CD4-positive, alpha-beta T cell (primary cell): ENCODE data around the gene KCNC4. TPM values are rescaled to one million over a fixed set of nuclear protein-coding genes. Genes with fewer than 3 reads are reported as not detected.

Experiments used
- ATAC-seq: fragments of 200-7000 bp; cut with Tn5 transposase; one replicate; pipeline ENCODE4 v1.10.0; 2022; ENCODE audit warnings: mild to moderate bottlenecking; ENCODE audit not compliant: poor library complexity
- CTCF ChIA-PET: fragments of 350-600 bp; sonication (Branson Sonifier 250); formaldehyde crosslinking; loops from one replicate; lab custom pipeline; 2021; ENCODE audit warnings: antibody characterized with exemption, inconsistent platforms; lab: Charles Lee
- POLR2A ChIA-PET: fragments of 350-600 bp; sonication (Branson Sonifier 250); formaldehyde crosslinking; loops from one replicate; lab custom pipeline; 2021; ENCODE audit warnings: antibody characterized with exemption, inconsistent platforms; lab: Charles Lee
- DNase-seq, 14 experiments: peaks; one replicate each; pipeline ENCODE4 v3.0.0-alpha.2; 2013 to 2020; ENCODE audit warnings: mixed read lengths in 2 of 14
- H3K27ac ChIP-seq, 2 donors: one replicate each; pipeline versions ENCODE4 v1.5.1 to v1.7.0; 2013; ENCODE audit warnings: low read length in 2 of 2, low read depth in 1 of 2, mild to moderate bottlenecking in 1 of 2
- H3K27me3 ChIP-seq, 2 experiments: 1 replicate in 1 of 2; 2 replicates in 1 of 2; pipeline versions ENCODE4 v1.6.1 to v1.7.0; 2013; ENCODE audit warnings: low read length in 2 of 2, control low read depth in 1 of 2, mild to moderate bottlenecking in 1 of 2, moderate library complexity in 1 of 2; ENCODE audit not compliant: insufficient read depth in 2 of 2, control insufficient read depth in 1 of 2
- H3K36me3 ChIP-seq: one replicate; pipeline ENCODE4 v1.6.1; 2013; ENCODE audit warnings: low read length, control low read depth; ENCODE audit not compliant: insufficient read depth
- H3K4me1 ChIP-seq: one replicate; pipeline ENCODE4 v1.6.1; 2013; ENCODE audit warnings: low read length, control low read depth; ENCODE audit not compliant: insufficient read depth
- H3K4me3 ChIP-seq: one replicate; pipeline ENCODE4 v1.5.1; 2013; ENCODE audit warnings: mild to moderate bottlenecking, low read length, moderate library complexity
- H3K9me3 ChIP-seq, 2 experiments: 1 replicate in 1 of 2; 2 replicates in 1 of 2; pipeline versions ENCODE4 v1.6.1 to v1.7.0; 2013; ENCODE audit warnings: low read length in 2 of 2, mild to moderate bottlenecking in 2 of 2, control low read depth in 1 of 2, moderate library complexity in 1 of 2; ENCODE audit not compliant: control insufficient read depth in 1 of 2, insufficient read depth in 1 of 2
- H3K27ac Mint-ChIP-seq: one replicate; pipeline ENCODE4 v1.8.0; 2020; ENCODE audit warnings: mixed read lengths
- H3K27me3 Mint-ChIP-seq: one replicate; pipeline ENCODE4 v1.8.0; 2021; ENCODE audit warnings: mixed read lengths
- H3K36me3 Mint-ChIP-seq: one replicate; pipeline ENCODE4 v1.8.0; 2021; ENCODE audit warnings: low read depth, mixed read lengths
- H3K4me1 Mint-ChIP-seq: one replicate; pipeline ENCODE4 v1.8.0; 2021; ENCODE audit warnings: low read depth, mixed read lengths
- H3K4me3 Mint-ChIP-seq: one replicate; pipeline ENCODE4 v1.8.0; 2020; ENCODE audit warnings: mild to moderate bottlenecking, mixed read lengths
- H3K9me3 Mint-ChIP-seq: one replicate; pipeline ENCODE4 v1.8.0; 2020; ENCODE audit warnings: mixed read lengths
- CTCF ChIP-seq: fragments of 200-600 bp; IDR thresholded peaks from one replicate; pipeline ENCODE4 v1.8.0; 2022; ENCODE audit warnings: antibody characterized with exemption, mild to moderate bottlenecking
- intact Hi-C, 2 experiments: fragments of 100-400 bp; cut with DNase I in 1 of 2; cut with micrococcal nuclease in 1 of 2; formaldehyde crosslinking; loops; one replicate each; pipeline versions ENCODE4 v1.15.1 to v1.9.0; 2023 to 2025; cut with DNase I, micrococcal nuclease
- total RNA-seq, 174 experiments: library from RNA in 2 of 174; stranded (reverse) in 2 of 174; gene quantifications; one replicate each; pipeline ENCODE4 v1.2.3 and lab custom pipeline; 2021 to 2026

The KCNC4 gene
- total RNA-seq, 2 experiments from 2014 or later = 16.5 to 17.7 TPM

GRCh38 chr1:110190282-110190929, 19.7 kb upstream of the KCNC4 start:
- CTCF ChIA-PET = interaction anchor here (0.6 to 1.1 kb wide), 2 partner anchors 17 to 122 kb away, joined by 3 to 4 read pairs; no protein-coding TSS in a partner anchor
- H3K27ac ChIP-seq = no peak overlapping the region
- no peaks in the 10 kb centered on the region for H3K4me1 ChIP-seq
- Mint-ChIP-seq H3K9me3 (no peaks in the 10 kb centered on the region), H3K27ac (no peak overlapping the region), H3K4me3 (no peak overlapping the region), H3K36me3 (no peaks in the 10 kb centered on the region), H3K27me3 (peaks cover 10% of the 10 kb centered on the region), H3K4me1 (no peaks in the 10 kb centered on the region)
- POLR2A ChIA-PET = no interaction called here
- H3K9me3 ChIP-seq = no peaks in the 10 kb centered on the region
- H3K27me3 ChIP-seq = peaks cover 0 to 2% of the 10 kb centered on the region in 2 experiments
- no peak overlapping the region for H3K4me3 ChIP-seq
- H3K36me3 ChIP-seq = no peaks in the 10 kb centered on the region
- no peak for TF ChIP-seq CTCF
- intact Hi-C loops = no loop called here
- ATAC-seq (no peak), DNase-seq (no peak)

- ATAC-seq (no peak), DNase-seq (no peak)
- intact Hi-C loops = no loop called here
- no peak overlapping the region for H3K4me3 Mint-ChIP-seq
- no peaks in the 10 kb centered on the region for H3K36me3 ChIP-seq
- ChIA-PET CTCF (interaction anchor here (2.7 kb wide), 1 partner anchor 268 kb away, joined by 12 read pairs; no protein-coding TSS in a partner anchor), POLR2A (no interaction called here)
- no peak overlapping the region for H3K27ac ChIP-seq
- no peak overlapping the region for H3K27ac Mint-ChIP-seq
- no peak for TF ChIP-seq CTCF
- H3K9me3 Mint-ChIP-seq = no peaks in the 10 kb centered on the region
- no peaks in the 10 kb centered on the region for H3K27me3 ChIP-seq
- no peaks in the 10 kb centered on the region for H3K4me1 Mint-ChIP-seq
- H3K4me1 ChIP-seq = no peaks in the 10 kb centered on the region
- no peaks in the 10 kb centered on the region for H3K9me3 ChIP-seq
- H3K4me3 ChIP-seq = no peak overlapping the region
- no peaks in the 10 kb centered on the region for H3K36me3 Mint-ChIP-seq
- H3K27me3 Mint-ChIP-seq = peaks cover 10% of the 10 kb centered on the region
Measured at GRCh38 chr1:110192541-110192940, 17.6 kb upstream of the KCNC4 start.

- ATAC-seq (no peak), DNase-seq (no peak)
- Histone ChIP-seq H3K4me3 (no peak overlapping the region), H3K36me3 (no peaks in the 10 kb centered on the region), H3K27ac (no peak overlapping the region), H3K9me3 (no peaks in the 10 kb centered on the region), H3K27me3 (no peaks in the 10 kb centered on the region), H3K4me1 (no peaks in the 10 kb centered on the region)
- intact Hi-C loops = no loop called here
- TF ChIP-seq CTCF = no peak
- Mint-ChIP-seq H3K27me3 (peaks cover 6% of the 10 kb centered on the region), H3K4me1 (no peaks in the 10 kb centered on the region), H3K4me3 (no peak overlapping the region), H3K36me3 (no peaks in the 10 kb centered on the region), H3K27ac (no peak overlapping the region), H3K9me3 (no peaks in the 10 kb centered on the region)
- ChIA-PET POLR2A (no interaction called here), CTCF (no interaction called here)
Measured at GRCh38 chr1:110195196-110195595, 14.9 kb upstream of the KCNC4 start.
